Measurements from ENCODE around the gene CLPTM1L.

CLPTM1L gene

DNA sequence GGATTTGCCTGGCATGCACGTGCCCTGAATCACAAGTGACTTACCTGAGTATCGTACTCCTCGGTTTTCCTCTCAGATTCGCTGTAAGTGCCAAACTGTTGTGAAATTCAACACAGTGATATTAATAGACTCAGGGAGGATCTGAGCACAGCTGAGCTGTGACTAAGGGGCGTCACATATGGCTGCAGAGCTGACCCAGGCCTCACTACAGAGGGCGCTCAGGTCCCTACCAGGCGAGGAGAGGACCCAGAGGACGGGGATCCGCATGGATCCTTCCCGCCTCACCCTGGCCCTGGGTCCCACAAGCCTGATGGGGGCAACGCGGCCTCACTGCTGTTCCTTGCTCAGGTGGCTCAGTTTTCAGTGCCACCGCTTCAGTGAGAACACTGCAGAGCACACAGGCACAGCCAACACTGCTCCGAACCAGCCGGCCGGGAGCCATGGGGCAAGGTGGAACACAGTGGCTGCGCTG, 20.1 kb downstream of the CLPTM1L start:
- TF ChIP-seq, protein P1, sequence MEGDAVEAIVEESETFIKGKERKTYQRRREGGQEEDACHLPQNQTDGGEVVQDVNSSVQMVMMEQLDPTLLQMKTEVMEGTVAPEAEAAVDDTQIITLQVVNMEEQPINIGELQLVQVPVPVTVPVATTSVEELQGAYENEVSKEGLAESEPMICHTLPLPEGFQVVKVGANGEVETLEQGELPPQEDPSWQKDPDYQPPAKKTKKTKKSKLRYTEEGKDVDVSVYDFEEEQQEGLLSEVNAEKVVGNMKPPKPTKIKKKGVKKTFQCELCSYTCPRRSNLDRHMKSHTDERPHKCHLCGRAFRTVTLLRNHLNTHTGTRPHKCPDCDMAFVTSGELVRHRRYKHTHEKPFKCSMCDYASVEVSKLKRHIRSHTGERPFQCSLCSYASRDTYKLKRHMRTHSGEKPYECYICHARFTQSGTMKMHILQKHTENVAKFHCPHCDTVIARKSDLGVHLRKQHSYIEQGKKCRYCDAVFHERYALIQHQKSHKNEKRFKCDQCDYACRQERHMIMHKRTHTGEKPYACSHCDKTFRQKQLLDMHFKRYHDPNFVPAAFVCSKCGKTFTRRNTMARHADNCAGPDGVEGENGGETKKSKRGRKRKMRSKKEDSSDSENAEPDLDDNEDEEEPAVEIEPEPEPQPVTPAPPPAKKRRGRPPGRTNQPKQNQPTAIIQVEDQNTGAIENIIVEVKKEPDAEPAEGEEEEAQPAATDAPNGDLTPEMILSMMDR (IDR thresholded peaks at IDR 0.05; ENCODE audit: low read length, missing control alignments), result no peak
- H3K4me3 ChIP-seq (replicated peaks; ENCODE audit: low read depth, low read length), result no peak overlapping the region
- DNase-seq (ENCODE audit: low read depth), result no peak

DNA sequence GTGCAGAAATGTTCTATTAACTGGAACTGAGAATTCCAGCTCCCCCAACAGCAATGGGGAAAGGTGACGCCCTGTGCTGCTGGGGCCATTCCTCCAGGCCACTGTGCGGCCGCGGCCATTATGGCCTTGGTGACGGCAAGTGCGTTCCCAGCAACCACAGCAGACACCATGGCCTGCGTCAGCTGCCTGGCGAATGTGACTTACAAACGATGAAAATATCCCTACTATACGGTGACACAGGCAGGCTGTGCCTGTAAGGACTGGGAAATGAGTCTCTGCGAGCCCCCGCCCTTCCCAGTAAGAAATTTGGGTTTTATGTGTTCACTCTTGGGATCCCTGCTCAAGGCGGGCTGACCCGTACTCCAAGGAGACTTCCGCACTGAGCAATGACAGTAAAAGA, 20.6 kb downstream of the CLPTM1L start:
- no peak overlapping the region for H3K4me3 ChIP-seq (replicated peaks; ENCODE audit: low read depth, low read length)
- DNase-seq (ENCODE audit: low read depth), result no peak
- TF ChIP-seq, protein P1 (IDR thresholded peaks at IDR 0.05; ENCODE audit: low read length, missing control alignments), result no peak

DNA sequence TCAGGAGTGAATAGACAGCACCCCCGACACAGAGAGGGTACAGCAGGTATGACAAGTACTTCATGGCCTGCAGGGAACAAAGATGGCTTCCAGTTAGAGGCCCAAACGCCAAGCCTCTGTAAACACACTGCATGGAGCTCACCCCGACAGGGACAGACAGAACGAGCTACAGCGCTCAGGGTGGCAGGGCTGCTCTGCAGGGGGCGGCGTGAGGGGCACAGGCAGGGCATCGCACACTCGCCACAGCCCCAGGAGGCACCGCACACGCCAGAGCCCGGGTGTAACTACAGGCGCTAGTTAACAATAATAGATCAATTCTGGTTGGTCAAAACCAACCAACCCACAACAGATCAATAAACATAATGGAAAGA, 21.1 kb downstream of the CLPTM1L start:
- TF ChIP-seq, protein P1 (IDR thresholded peaks at IDR 0.05; ENCODE audit: low read length, missing control alignments), result no peak
- H3K4me3 ChIP-seq (replicated peaks; ENCODE audit: low read depth, low read length), result no peak overlapping the region

DNA sequence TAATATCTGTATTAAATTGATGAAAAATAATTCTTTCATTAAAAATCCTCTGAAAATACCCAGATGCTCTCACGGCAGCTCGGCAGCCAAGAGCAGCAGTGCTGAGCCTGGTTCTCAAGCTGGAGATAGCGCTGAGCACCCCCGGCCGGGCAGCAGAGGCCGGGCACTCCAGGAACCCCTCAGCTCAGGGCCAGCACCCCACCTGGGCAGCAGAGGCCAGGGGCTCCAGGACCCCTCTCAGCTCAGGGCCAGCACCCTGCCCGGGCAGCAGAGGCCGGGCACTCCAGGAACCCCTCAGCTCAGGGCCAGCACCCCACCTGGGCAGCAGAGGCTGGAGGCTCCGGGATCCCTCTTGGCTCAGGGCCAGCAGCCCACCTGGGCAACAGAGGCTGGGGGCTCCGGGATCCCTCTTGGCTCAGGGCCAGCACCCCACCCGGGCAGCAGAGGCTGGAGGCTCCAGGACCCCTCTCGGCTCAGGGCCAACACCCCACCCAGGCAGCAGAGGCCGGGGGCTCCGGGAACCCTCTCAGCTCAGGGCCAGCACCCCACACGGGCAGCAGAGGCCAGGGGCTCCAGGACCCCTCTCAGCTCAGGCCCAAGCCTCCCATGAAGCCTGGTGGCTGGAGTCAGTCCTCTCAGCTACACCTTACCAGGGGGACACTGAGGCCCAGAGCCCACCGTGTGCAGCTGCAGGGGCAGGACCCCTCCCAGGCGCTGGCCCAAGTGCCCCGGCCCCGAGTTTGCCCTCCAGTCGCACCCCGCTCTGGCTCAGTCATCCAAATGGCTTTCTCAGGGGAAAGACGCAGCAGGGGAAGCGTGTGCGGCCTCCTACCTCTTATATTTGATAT, 21.7 kb downstream of the CLPTM1L start:
- DNase-seq (ENCODE audit: low read depth), result no peak
- no peak overlapping the region for H3K4me3 ChIP-seq (replicated peaks; ENCODE audit: low read depth, low read length)
- TF ChIP-seq, protein P1 (IDR thresholded peaks at IDR 0.05; ENCODE audit: low read length, missing control alignments), result no peak

More for the DNA sequence above, 21.1 kb downstream of the CLPTM1L start:
- no peak for DNase-seq (ENCODE audit: low read depth)

DNA sequence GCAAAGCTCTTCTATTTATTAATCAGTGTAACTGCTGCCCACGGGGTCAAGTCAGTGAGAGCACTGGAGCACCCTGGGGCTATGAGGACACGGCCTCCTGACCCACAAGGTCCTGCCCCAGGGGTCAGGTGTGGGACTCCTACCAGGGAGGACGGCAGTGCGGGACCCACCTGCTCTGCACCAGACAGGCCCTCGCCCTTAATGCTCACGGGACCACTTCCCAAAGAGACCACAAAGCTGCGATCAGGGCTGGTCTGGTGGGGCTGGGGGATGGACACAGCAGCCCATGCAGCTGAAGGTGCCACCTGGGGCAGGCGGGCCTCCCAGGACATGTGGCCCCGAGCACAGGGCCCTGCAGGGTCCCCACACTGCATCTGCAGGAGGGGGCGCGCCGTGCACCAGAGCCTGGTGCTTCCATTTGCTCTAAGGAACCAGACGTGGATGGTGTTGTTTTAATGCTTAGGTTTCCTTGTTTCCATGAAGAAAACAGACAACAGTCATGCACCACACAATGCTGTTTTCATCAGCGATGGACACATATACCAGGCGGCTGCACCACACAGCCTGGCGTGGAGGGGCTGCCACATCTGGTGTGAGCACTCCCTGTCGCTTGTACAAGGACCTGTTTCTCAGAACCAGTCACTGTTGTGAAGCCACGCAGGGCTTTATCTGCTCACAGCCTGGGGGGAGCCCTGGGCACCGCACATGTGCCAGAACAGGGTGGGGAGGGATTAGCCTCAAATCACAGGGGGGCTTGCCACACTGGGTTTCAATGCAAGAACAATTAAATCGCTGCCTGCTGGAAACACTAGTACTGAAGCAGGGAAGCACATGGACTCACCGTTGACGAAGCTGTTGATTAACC, 22.6 kb downstream of the CLPTM1L start:
- DNase-seq (ENCODE audit: low read depth), result no peak
- TF ChIP-seq, protein P1 (IDR thresholded peaks at IDR 0.05; ENCODE audit: low read length, missing control alignments), result no peak
- H3K4me3 ChIP-seq (replicated peaks; ENCODE audit: low read depth, low read length), result no peak overlapping the region

DNA sequence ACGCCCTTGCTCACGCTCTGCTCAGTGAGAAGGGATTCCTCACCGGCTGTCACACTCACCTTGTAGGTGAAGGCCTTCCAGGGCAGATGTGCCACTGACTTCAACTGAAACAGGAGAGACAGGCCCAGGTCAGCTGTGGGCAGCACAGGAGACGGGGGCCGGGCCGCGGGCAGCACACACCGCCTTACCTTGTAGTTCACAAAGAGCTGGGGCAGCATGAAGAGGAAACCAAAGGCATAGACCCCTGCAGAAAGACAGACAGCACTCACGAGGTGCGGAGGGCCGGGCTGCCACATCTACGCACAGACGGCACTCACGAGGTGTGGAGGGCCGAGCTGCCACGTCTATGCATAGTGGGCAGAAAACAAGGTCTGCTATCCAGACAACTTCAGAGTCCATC, 23.3 kb downstream of the CLPTM1L start:
- H3K4me3 ChIP-seq (replicated peaks; ENCODE audit: low read depth, low read length), result no peak overlapping the region
- no peak for DNase-seq (ENCODE audit: low read depth)
- TF ChIP-seq, protein P1 (IDR thresholded peaks at IDR 0.05; ENCODE audit: low read length, missing control alignments), result no peak
